Urothelium cell line (cell line): ENCODE data around the gene SERPINB1.
"Not testable (repeated sequence)": the region's sequence is repeated elsewhere in the genome, so short reads cannot be mapped to it uniquely, and the experiment has no call there.

ENCODE experiments used
- DNase-seq: peaks from one replicate; pipeline ENCODE4 v3.0.0; 2011; ENCODE audit warnings: low spot score, mixed read lengths
- FAIRE-seq: peaks from 2 replicates; lab custom pipeline; 2011; peaks lifted over from hg19 to GRCh38; lab: Jason Lieb, UNC

The SERPINB1 gene

DNA sequence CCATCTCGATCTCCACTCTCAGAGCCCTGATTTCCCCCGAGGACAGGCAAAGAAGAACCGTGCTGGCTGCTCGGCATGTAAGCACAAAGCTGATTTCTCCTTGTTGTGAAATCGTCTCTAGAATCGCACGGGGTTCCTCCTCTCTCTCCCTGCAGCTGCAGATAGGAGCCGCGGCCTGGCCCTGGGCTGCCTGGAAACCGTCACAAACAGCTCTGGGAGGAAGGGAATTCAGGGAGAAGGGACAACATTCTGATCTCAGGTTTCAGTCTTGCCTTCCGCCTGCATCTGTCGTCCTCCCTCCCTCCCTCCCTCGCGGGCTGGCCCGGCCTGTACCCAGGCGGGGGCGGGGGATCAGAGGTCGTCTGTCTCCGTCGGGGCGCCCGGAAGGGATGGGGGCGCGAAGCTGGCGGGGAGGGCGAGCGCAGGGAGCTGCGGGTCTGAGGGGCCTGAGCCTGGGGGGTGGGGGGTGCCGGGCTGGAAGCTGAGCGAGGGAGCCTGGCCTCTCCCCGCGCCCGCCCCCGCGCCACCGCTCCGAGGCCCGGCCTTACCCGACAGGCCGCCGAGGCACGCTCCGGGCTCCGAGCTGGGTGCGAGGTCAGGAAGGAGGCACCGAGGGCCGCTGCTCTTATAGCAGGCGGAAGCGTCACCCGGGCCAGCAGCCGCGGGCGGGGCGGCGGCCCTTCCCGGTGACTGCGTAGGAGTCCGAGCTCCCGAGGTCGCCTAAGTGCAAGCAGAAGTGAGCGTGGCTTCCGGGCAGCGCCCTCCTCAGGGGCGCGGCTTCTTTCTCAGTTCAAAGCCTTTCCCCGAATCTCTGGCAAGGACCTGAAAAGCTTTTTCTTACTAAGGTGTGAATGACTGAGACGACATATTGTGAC, at the start of gene SERPINB1:
SERPINB1 (minus strand) TSS at position 600 of the 875 bp plus-strand sequence. CDS start 1,277 bp downstream, outside the sequence.
- peak; percentile 17 for FAIRE-seq
- peak; percentile 77 for DNase-seq

DNA sequence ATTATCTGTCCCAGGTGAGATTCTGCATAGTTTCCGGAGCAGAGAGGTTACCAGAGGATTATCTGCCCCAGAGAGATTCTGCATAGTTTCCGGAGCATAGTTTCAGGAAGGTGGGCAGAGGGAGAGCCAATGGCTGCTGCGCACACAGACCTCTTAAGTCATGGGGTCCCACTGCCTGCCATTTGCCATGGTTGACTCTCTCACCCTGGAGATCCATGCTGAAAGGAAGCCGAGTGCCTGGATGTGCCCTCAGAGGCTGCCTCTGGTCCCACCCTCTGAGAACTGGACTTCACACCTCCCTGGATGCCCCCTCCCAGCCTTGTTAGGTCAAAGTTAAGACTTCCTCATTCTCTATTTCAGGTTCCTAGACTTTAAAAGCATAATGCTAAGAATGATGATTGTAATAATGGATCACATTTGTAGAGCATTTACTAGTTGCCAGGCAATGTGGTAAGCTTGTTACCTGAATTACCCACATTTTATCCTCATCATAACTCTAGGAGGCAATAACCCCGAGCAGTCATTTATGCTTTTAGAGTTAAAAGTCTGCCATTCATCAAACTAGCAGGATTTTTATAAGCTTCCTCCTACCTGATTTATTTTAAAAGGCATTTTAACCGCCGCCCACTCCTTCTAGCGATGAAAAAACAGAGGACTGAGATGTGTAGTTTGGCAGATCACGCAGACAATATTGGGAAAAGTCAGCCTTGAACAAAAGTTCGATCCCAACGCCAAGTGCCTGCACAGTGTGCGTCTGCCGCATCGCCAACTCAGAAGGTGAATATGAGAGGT, 49.5 kb upstream of the SERPINB1 start:
- FAIRE-seq = no peak

DNA sequence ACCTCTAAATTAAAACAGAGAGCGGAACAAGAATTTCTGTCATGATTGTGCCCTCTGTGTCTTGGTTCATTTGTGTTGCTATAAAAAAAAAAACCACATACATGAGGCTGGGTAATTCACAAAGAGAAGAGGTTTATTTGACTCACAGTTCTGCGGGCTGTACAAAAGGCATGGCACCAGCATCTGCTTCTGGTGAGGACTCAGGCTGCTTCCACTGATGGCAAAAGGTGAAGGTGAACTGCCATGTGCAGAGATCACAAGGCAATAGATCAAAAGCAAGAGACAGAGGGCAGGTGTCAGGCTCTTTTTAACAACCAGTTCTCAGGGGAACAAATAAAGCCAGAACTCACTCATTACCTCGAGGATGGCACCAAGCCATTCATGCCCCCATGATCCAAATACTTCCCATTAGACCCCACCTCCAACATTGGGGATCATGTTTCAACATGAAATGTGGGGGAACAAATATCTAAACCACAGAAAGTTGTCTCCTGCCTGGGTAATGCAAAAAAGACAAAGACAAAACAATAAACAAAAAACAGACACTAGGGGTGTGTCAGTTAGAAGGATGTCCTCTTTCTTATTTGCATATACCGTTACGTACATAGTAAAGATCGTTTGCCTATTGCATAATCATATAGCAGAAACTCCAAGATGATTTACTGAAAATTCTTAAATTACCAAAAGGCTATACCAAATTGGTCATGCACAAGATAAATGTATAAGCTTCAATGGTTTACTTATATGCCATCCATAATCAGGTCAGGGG, 44.5 kb upstream of the SERPINB1 start:
- DNase-seq (no peak), FAIRE-seq (no peak)

More for the DNA sequence above, 49.5 kb upstream of the SERPINB1 start:
- no peak for DNase-seq

DNA sequence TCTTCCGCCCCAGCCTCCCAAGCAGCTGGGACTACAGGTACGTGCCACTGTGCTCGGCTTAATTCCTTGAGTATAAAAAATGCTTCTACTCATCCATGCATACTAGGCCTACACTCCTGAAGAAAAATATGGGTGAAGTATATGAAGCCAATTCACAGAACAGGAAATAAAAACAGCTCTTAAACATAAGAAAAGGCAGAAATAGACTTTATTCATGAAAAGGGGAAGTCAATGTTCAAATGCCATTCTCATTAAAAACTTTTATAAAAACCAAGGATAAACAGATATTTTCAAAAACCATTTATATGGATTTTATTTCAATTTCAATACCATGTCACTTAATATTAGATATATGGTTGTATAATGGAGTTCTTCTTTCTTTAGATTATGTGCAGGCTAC, 43.1 kb upstream of the SERPINB1 start:
- DNase-seq (no peak), FAIRE-seq (no peak)

DNA sequence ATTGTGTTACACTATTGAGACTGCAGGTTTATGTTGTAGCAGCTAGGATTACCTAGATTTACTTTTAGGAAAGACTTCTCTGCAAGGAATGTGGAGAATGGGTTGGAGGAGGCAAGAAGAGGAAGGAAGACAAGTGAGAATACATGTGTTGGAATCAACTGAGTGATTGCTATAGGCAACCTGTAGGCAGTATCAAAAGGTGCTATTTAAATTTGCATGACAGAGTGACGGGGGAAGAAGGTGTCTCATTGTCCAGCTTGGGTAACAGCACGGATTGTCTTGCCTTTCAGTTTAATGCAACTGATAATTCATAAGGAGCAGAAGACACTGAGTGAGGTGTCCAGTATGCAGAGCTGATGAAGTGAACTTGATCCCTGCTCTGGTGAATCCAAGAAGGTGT, 42.0 kb upstream of the SERPINB1 start:
- no peak for FAIRE-seq
- no peak for DNase-seq

DNA sequence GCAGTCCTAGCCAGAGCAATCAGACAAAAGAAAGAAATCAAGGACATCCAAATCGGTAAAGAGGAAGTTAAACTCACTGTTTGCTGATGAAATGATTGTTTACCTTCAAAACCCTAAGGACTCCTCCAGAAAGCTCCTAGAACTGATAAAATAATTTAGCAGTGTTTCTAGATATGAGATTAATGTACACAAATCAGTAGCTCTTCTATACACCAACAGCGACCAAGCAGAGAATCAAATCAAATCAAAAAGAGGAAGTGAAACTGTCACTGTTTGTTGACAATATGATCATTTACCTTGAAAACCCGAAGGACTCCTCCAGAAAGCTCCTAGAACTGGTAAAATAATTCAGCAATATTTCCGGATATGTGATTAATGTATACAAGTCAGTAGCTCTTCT, 39.8 kb upstream of the SERPINB1 start:
- no peak for DNase-seq
- FAIRE-seq = no peak

DNA sequence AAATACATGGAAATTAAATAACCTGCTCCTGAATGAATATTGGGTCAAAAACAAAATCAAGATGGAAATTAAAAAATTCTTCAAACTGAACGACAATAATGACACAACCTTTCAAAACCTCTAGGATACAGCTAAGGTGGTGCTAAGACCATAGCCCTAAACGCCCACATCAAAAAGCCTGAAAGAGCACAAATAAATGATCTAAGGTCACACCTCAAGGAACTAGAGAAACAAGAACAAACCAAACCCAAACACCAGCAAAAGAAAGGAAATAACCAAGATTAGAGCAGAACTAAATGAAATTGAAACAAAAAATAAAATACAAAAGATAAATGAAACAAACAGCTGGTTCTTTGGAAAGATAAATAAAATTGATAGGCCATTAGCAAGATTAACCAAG, 38.5 kb upstream of the SERPINB1 start:
- not testable (repeated sequence) for DNase-seq, FAIRE-seq

DNA sequence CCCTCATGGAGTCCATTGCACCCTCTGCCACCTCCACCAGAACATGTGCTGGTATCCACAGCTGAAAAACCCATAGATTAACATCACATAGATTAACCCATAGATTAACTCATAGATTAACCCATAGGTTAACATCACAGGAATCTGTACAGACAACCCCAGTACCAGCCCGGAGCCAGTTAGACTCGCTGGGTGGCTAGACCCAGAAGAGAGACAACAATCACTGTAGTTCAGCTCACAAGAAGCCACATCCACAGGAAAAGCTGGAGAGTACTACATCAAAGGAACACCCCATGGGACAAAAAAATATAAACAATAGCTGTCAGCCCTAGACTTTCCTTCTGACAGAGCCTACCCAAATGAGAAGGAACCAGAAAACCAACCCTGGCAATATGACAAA, 36.3 kb upstream of the SERPINB1 start:
- no peak for FAIRE-seq
- no peak for DNase-seq

DNA sequence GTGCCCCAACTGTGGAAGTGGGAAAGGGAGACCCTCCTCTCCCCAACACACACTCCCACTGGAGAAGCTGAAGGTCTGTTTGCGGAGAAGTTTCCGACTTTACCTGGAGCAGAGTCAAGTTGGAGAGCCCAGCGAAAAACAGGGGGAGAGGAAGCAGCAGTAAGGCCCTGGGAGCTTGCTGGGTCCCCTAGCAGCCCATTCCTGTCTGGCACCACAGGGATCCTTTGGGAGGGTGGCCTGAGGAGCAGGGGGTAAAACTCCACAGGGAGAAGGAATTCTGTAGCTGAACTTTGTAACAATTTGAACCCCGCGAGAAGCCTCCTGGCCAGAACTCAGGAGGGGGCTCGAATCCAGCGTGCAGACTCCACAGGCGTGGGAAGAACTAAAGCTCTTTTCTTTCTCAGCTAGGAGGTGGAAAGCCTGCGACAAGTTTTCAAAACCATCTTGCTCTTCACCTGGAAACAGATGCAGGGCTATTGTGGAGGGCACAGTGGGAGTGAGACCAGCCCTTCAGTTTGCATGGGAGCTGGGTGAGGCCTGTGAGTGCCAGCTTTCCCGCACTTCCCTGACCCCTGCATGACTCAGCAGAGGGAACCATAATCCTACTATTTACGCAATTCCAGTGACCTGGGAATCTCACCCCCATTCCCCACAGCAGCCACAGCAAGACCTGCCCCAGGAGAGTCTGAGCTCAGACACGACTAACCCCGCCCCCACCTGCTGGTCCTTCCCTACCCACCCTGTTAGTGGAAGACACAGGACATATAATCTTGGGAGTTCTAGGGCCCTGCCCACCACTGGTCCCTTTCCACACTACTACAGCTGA, 35.6 kb upstream of the SERPINB1 start:
- DNase-seq = no peak

DNA sequence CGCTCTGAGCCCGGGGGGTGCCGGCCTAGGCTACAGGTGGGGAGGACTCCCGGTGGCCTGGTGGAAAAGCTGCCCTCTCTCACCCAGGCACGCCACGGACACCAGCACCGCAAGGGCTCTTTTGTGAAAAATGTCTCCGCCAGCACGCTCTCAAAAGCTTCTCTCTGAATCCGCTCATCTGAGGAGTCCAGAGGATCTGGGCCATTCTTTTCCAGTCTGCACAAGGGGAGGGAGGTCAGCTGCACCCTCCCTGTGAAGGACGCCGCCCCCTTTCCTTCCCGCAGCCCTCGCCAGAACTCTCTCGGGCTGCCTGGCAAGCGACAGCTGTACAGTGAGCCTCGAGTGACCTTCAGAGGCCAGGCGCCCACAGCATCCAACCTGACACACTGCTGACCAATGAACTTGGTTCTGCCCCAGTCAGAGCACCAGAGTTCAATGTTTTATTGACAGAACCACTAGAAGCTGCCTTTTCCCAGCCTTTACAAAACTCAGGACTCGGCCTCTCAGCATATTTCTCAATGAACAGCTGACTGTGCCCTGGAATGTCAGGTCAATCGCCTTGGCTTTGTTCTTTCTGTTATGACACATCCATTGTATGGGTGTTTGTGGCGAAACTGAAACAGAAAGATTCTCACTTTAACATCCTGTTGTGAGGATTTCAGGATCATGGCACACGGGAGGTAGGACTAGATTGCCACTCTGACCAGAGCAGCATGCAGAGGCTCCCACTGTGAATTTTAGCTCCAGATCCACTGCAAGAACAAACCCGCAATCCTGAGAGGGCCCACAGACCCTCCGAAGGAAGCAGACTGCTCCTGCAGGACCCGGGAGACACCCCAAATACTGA, 34.8 kb upstream of the SERPINB1 start:
- no peak for FAIRE-seq

More for the DNA sequence above, 35.6 kb upstream of the SERPINB1 start:
- FAIRE-seq = no peak

DNA sequence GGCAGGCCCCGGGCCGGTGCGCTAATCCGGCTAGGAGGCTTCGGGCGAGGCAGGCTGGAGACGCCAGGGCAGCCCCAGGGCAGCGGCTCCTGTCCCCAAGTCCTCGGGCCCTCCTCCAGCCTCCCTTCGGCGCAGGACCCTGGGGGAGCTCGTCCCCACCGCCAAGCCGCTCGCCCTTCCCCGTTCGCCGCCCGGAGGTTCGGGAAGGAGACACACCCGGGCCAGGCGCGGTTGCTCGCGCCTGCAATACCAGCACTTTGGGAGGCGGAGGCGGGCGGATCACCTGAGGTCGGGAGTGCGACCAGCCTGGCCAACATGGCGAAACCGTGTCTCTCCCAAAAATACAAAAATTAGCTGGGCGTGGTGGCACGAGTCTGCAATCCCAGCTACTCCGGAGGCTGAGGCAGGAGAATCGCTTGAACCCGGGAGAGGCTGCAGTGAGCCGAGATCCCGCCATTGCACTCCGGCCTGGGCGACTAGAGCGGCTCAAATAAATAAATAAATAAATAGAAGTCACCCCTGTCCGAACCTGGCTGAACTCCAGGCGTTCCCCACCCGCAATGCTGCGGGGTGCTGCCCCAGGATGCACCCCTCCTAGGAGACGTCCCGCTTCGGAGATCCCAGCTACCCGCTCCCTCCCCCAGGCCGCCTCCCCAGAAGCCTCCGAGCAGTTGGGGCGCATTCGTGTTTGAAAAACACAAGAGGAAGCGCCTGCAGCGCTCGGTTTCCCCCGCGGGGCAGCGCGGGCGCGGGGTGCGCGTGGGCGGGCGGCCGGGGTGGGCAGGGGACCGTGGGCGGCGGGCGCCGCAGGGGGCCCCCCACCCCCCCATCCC, 33.9 kb upstream of the SERPINB1 start:
- DNase-seq (no peak), FAIRE-seq (no peak)

More for the DNA sequence above, 34.8 kb upstream of the SERPINB1 start:
- DNase-seq = peak; percentile 74

DNA sequence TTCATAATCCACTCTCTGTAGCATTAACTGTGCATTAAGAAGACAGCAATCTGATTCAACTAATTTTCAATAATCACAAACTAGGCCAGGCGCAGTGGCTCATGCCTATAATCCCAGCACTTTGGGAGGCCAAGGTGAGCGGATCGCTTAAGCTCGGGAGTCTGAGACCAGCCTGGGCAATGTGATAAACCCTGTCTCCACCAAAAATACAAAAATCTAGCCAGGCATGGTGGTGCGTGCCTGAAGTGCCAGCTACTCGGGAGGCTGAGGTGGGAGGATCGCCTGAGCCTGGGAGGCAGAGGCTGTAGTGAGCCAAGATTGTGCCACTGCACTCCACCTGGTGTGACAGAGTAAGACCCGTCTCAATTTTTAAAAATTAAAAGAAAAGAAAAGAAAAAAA, 32.0 kb upstream of the SERPINB1 start:
- FAIRE-seq = no peak
- DNase-seq = no peak

DNA sequence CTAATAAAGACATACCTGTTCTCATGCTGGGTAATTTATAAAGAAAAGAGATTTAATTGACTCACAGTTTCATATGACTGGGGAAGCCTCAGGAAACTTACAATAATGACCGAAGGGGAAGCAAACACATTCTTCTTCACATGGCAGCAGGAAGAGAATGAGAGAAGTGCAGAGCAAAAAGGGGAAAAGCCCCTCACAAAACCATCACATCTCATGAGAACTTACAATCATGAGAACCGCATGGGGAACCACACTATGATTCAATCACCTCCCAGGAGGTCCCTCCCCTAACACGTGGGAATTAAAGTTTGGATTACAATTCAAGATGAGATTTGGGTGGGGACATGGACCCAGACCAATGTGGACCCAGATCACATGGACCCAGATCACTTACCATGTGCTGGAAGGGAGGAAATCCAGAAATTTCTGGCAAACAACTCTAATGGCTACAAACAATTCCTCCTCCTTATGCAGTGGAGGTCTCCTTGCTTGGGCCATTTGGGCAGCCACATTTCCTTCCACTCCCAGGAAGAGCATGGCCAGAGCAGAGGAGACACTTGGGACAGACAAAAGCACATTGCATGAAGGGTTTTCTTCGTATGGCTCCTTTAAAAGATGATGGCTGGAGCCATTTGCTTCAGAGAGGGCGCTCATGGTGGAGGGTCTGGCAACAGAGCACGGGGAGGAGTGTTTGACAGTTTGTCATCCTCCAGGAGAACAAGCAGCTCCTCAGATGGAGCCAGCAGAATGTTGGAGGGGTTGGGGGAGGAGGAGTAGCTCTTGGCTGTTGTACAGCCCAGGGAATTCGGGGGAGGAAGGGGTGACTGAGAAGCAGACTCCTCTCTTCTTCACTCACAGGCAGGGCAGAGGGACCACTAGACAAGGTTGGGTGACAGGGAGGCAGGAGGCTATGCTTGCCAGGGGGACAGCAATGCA, 31.0 kb upstream of the SERPINB1 start:
- FAIRE-seq = no peak

DNA sequence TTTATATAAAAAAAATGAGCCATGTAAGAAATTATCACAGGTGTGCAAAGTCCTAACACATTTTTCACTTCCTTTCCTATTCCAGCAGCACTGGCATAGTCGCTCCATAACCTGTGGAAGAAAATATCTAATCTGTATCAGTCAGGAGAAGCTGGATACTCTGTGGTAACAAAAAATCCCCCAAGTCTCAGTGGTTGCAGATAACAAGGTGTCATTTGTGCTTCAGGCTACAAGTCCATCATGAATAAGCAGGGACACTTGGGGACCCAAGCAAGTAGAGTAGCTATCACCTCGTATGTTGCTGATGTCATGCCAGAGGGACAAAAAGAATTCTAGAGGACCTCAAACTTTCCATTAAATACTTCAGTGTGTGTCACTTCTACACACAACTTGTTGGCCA, 30.3 kb upstream of the SERPINB1 start:
- FAIRE-seq = no peak
- DNase-seq = no peak

More for the DNA sequence above, 31.0 kb upstream of the SERPINB1 start:
- DNase-seq = no peak

DNA sequence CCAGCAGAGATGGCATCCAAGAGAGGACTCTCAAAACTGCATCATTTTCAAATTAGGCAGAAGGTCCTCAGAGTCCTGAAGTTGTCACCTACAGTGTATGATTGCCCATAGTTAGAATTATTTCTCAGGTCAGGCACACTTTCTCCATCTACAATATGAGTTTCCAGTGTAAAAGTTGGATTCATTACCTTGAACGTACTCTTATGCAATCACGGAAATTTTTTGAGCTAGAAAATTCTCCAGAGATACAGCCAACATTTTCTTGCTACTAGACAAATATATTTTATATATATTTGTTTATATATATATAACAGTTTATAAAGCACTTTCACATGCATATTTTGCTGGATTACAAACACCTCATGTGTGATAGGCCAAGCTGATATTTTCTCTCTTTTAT, 29.4 kb upstream of the SERPINB1 start:
- FAIRE-seq (no peak), DNase-seq (no peak)

DNA sequence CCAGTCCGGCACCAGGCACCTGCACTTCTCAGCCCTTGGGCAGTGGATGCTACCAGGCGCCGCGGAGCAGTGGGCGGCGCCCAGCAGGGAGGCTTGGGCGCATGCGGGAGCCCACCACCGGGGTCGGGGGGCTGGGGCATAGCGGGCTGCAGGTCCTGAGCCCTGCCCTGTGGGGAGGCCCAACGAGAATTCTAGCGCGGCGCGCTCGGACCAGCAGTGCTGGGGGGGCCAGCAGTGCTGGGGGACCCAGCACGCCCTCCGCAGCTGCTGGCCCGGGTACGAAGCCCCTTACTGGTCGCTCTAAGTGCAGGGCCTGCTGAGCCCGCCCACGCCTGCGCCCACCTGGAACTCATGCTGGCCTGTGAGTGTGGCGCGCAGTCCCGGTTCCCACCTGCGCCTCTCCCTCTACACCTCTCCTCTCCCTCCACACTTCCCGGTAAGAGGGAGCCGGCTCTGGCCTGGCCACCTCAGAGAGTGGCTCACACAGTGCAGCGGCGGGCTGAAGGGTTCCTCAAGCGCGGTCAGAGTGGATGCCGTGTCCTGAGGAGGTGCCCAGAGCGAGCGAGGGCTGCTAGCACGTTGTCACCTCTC, 28.5 kb upstream of the SERPINB1 start:
- DNase-seq = no peak
- FAIRE-seq = no peak

DNA sequence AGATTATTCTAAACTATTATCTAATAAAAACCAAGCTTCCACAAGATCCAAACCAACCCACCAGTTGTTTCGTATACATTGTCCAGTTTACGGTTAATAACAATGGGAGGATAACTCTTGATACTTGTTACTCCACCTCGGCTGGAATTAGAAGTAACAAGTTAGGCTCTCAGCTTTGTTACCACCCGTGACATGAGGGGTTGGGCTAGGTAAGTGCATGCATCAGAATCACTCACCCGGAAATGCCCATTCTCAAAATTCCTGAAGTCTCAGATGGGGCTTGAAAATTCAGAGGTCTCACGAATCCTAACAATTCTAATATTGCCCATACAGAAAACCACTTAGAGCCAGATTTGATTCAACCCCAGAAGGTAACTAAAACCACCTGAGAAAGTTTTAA, 27.0 kb upstream of the SERPINB1 start:
- DNase-seq = no peak

More for the DNA sequence above, 27.0 kb upstream of the SERPINB1 start:
- FAIRE-seq = no peak
